Activated CD4-positive, alpha-beta T cell treated with anti-CD3 and anti-CD28 coated beads for 36 hours (primary cell): ENCODE results near the gene FMNL3. TPM values are rescaled to one million over a fixed set of nuclear protein-coding genes. Genes with fewer than 3 reads are reported as not detected.

Source experiments
- ATAC-seq: fragments of 200-7000 bp; cut with Tn5 transposase; one replicate; pipeline ENCODE4 v1.10.0; 2021; ENCODE audit warnings: mild to moderate bottlenecking, moderate library complexity
- CTCF ChIA-PET: fragments of 350-600 bp; sonication (Branson Sonifier 250); formaldehyde crosslinking; loops from one replicate; lab custom pipeline; 2021; ENCODE audit warnings: antibody characterized with exemption; lab: Charles Lee
- POLR2A ChIA-PET: fragments of 350-600 bp; sonication (Branson Sonifier 250); formaldehyde crosslinking; loops from one replicate; lab custom pipeline; 2021; ENCODE audit warnings: antibody characterized with exemption, inconsistent platforms; lab: Charles Lee
- DNase-seq: peaks from one replicate; pipeline ENCODE4 v3.0.0-alpha.2; 2020
- H3K27ac Mint-ChIP-seq: one replicate; pipeline ENCODE4 v1.8.0; 2021; ENCODE audit warnings: mixed read lengths
- H3K27me3 Mint-ChIP-seq: one replicate; pipeline ENCODE4 v1.8.0; 2021; ENCODE audit warnings: mixed read lengths
- H3K36me3 Mint-ChIP-seq: one replicate; pipeline ENCODE4 v1.8.0; 2021; ENCODE audit warnings: low read depth, mixed read lengths
- H3K4me1 Mint-ChIP-seq: one replicate; pipeline ENCODE4 v1.8.0; 2021; ENCODE audit warnings: mixed read lengths
- H3K4me3 Mint-ChIP-seq: one replicate; pipeline ENCODE4 v1.8.0; 2021; ENCODE audit warnings: mild to moderate bottlenecking, moderate library complexity, mixed read lengths
- H3K9me3 Mint-ChIP-seq: one replicate; pipeline ENCODE4 v1.8.0; 2021; ENCODE audit warnings: low read depth, mixed read lengths
- intact Hi-C, 2 experiments: fragments of 100-400 bp; cut with DNase I in 1 of 2; cut with micrococcal nuclease in 1 of 2; formaldehyde crosslinking; loops; one replicate each; pipeline versions ENCODE4 v1.14.2 to v1.15.1; 2022 to 2024; cut with DNase I, micrococcal nuclease
- total RNA-seq, 2 experiments: library from RNA; stranded (reverse); gene quantifications; one replicate each; pipeline ENCODE4 v1.2.3, GENCODE V29; 2021

The FMNL3 gene
- total RNA-seq, result 10 to 100 TPM; 23.2 to 24.3 TPM

- DNase-seq, result peak; percentile 99
- peaks cover 43% of the 10 kb centered on the region for H3K4me1 Mint-ChIP-seq
- H3K4me3 Mint-ChIP-seq, result peak within 1 kb of the TSS; percentile 92
- H3K9me3 Mint-ChIP-seq, result no peaks in the 10 kb centered on the region
- H3K27ac Mint-ChIP-seq, result peak within 1 kb of the TSS; percentile 83
- peaks cover 5% of the 10 kb centered on the region for H3K27me3 Mint-ChIP-seq
- ChIA-PET CTCF (interaction anchor here (0.6 to 12.8 kb wide), 16 partner anchors 9 to 81 kb away, joined by 3 to 332 read pairs (median 6); partner anchors contain the start of gene TMBIM6), POLR2A (interaction anchor here (0.7 to 1.3 kb wide), 2 partner anchors 31 to 46 kb away, joined by 3 to 4 read pairs; no protein-coding TSS in a partner anchor)
- H3K36me3 Mint-ChIP-seq, result peaks cover 7% of the 10 kb centered on the region
- ATAC-seq, result peak; percentile 92
- intact Hi-C loops, result loop anchor here (1.0 to 2.0 kb wide), 15 partner anchors 34 to 385 kb away; partner anchors contain the start of genes TMBIM6 (in 2 of the 2), BCDIN3D (in 1 of the 2), MCRS1 (in 1 of the 2) and NCKAP5L (in 1 of the 2)
These were observed at the start of gene FMNL3 for GRCh38 chr12:49707128-49707811. TSS of gene FMNL3 (minus strand) at chr12:49707405. CDS start at chr12:49707180, 225 bp downstream.

- intact Hi-C loops, result loop anchor here (1.0 to 5.0 kb wide), 5 partner anchors 10 to 124 kb away; partner anchors contain the start of genes TMBIM6 (in 2 of the 2), FMNL3 (in 1 of the 2) and NCKAP5L (in 1 of the 2)
- H3K27ac Mint-ChIP-seq, result peak overlapping the region; percentile 98
- POLR2A ChIA-PET, result interaction anchor here (1.3 kb wide), 1 partner anchor 10 kb away, joined by 10 read pairs; the partner anchor contains the start of gene TMBIM6
- peaks cover 82% of the 10 kb centered on the region for H3K4me1 Mint-ChIP-seq
- H3K4me3 Mint-ChIP-seq, result peak overlapping the region; percentile 69
- H3K9me3 Mint-ChIP-seq, result no peaks in the 10 kb centered on the region
- ATAC-seq, result no peak
- H3K27me3 Mint-ChIP-seq, result no peaks in the 10 kb centered on the region
- H3K36me3 Mint-ChIP-seq, result peaks cover 70% of the 10 kb centered on the region
- CTCF ChIA-PET, result interaction anchor here (0.5 to 3.2 kb wide), 2 partner anchors 11 to 36 kb away, joined by 4 to 20 read pairs; no protein-coding TSS in a partner anchor
- DNase-seq, result no peak
These were observed 43.8 kb upstream of the FMNL3 start for GRCh38 chr12:49750996-49751393.

- Mint-ChIP-seq H3K4me1 (peaks cover 87% of the 10 kb centered on the region), H3K9me3 (no peaks in the 10 kb centered on the region), H3K36me3 (peaks cover 67% of the 10 kb centered on the region), H3K27ac (peak overlapping the region; percentile 98), H3K4me3 (peak overlapping the region; percentile 69), H3K27me3 (no peaks in the 10 kb centered on the region)
- POLR2A ChIA-PET, result interaction anchor here (1.1 to 1.3 kb wide), 2 partner anchors 9 to 58 kb away, joined by 3 to 10 read pairs; partner anchors contain the start of gene TMBIM6
- CTCF ChIA-PET, result interaction anchor here (0.5 to 3.2 kb wide), 7 partner anchors 9 to 121 kb away, joined by 3 to 20 read pairs (median 4); partner anchors contain the start of gene TMBIM6
- intact Hi-C loops, result loop anchor here (1.0 to 5.0 kb wide), 5 partner anchors 9 to 123 kb away; partner anchors contain the start of genes TMBIM6 (in 2 of the 2), FMNL3 (in 1 of the 2) and NCKAP5L (in 1 of the 2)
- DNase-seq, result peak; percentile 81
- peak; percentile 87 for ATAC-seq
These were observed 43.1 kb upstream of the FMNL3 start for GRCh38 chr12:49750027-49750995.

- intact Hi-C loops, result loop anchor here (2.0 to 10.0 kb wide), 3 partner anchors 14 to 806 kb away; partner anchors contain the start of gene TUBA1C (in 1 of the 2)
- peak overlapping the region; percentile 69 for H3K4me3 Mint-ChIP-seq
- peaks cover 64% of the 10 kb centered on the region for H3K36me3 Mint-ChIP-seq
- peaks cover 93% of the 10 kb centered on the region for H3K4me1 Mint-ChIP-seq
- POLR2A ChIA-PET, result interaction anchor here (1.3 kb wide), 1 partner anchor 14 kb away, joined by 3 read pairs; no protein-coding TSS in a partner anchor
- H3K9me3 Mint-ChIP-seq, result no peaks in the 10 kb centered on the region
- CTCF ChIA-PET, result interaction anchor here (0.7 to 3.2 kb wide), 8 partner anchors 7 to 167 kb away, joined by 3 to 20 read pairs (median 4); partner anchors contain the start of gene TMBIM6
- H3K27ac Mint-ChIP-seq, result peak overlapping the region; percentile 98
- ATAC-seq (no peak), DNase-seq (no peak)
- H3K27me3 Mint-ChIP-seq, result no peaks in the 10 kb centered on the region
These were observed 41.6 kb upstream of the FMNL3 start for GRCh38 chr12:49748800-49749199.

GRCh38 chr12:49748306-49748705, 41.1 kb upstream of the FMNL3 start:
- Mint-ChIP-seq H3K27ac (peak overlapping the region; percentile 98), H3K4me3 (peak overlapping the region; percentile 34), H3K9me3 (no peaks in the 10 kb centered on the region), H3K4me1 (peaks cover 93% of the 10 kb centered on the region), H3K27me3 (no peaks in the 10 kb centered on the region), H3K36me3 (peaks cover 64% of the 10 kb centered on the region)
- no peak for ATAC-seq
- DNase-seq, result no peak
- intact Hi-C loops, result loop anchor here (2.0 to 10.0 kb wide), 3 partner anchors 14 to 806 kb away; partner anchors contain the start of gene TUBA1C (in 1 of the 2)
- ChIA-PET CTCF (interaction anchor here (0.7 to 3.2 kb wide), 6 partner anchors 14 to 167 kb away, joined by 4 to 20 read pairs (median 4); no protein-coding TSS in a partner anchor), POLR2A (interaction anchor here (0.9 to 1.3 kb wide), 2 partner anchors 14 to 95 kb away, joined by 3 to 7 read pairs; partner anchors contain the start of gene BCDIN3D)

- ChIA-PET CTCF (interaction anchor here (0.6 to 2.1 kb wide), 9 partner anchors 10 to 679 kb away, joined by 3 to 10 read pairs (median 4); no protein-coding TSS in a partner anchor), POLR2A (interaction anchor here (0.5 kb wide), 1 partner anchor 78 kb away, joined by 3 read pairs; no protein-coding TSS in a partner anchor)
- peaks cover 70% of the 10 kb centered on the region for H3K4me1 Mint-ChIP-seq
- no peak for ATAC-seq
- peak overlapping the region; percentile 74 for H3K27ac Mint-ChIP-seq
- no peaks in the 10 kb centered on the region for H3K27me3 Mint-ChIP-seq
- H3K9me3 Mint-ChIP-seq, result no peaks in the 10 kb centered on the region
- H3K4me3 Mint-ChIP-seq, result peak overlapping the region; percentile 89
- DNase-seq, result no peak
- intact Hi-C loops, result loop anchor here (5.0 to 10.0 kb wide), 3 partner anchors 480 to 810 kb away; partner anchors contain the start of genes TUBA1A (in 1 of the 2) and TUBA1C (in 1 of the 2)
- H3K36me3 Mint-ChIP-seq, result peaks cover 53% of the 10 kb centered on the region
These were observed 37.2 kb upstream of the FMNL3 start for GRCh38 chr12:49744363-49744885.

- ATAC-seq (peak; percentile 72), DNase-seq (peak; percentile 95)
- H3K27me3 Mint-ChIP-seq, result no peaks in the 10 kb centered on the region
- H3K36me3 Mint-ChIP-seq, result peaks cover 39% of the 10 kb centered on the region
- CTCF ChIA-PET, result interaction anchor here (0.6 to 4.1 kb wide), 50 partner anchors 8 to 749 kb away, joined by 3 to 39 read pairs (median 5); partner anchors contain the start of gene NCKAP5L
- H3K4me1 Mint-ChIP-seq, result peaks cover 53% of the 10 kb centered on the region
- H3K4me3 Mint-ChIP-seq, result peak overlapping the region; percentile 89
- no peaks in the 10 kb centered on the region for H3K9me3 Mint-ChIP-seq
- peak overlapping the region; percentile 100 for H3K27ac Mint-ChIP-seq
- intact Hi-C loops, result loop anchor here (1.0 to 10.0 kb wide), 18 partner anchors 8 to 813 kb away; partner anchors contain the start of genes BCDIN3D (in 2 of the 2), FMNL3 (in 2 of the 2), NCKAP5L (in 2 of the 2) and TUBA1C (in 2 of the 2)
- POLR2A ChIA-PET, result interaction anchor here (0.7 to 1.9 kb wide), 19 partner anchors 8 to 375 kb away, joined by 3 to 15 read pairs (median 7); partner anchors contain the start of genes BCDIN3D, NCKAP5L, PRPF40B and SPATS2
These were observed 34.8 kb upstream of the FMNL3 start for GRCh38 chr12:49741882-49742620.

GRCh38 chr12:49740930-49741881, 34.0 kb upstream of the FMNL3 start, which contains the start of gene TMBIM6:
TSS of gene TMBIM6 (plus strand) at chr12:49741557. CDS start at chr12:49752494, 10,937 bp downstream.
- ATAC-seq (peak; percentile 93), DNase-seq (peak; percentile 99)
- peak within 1 kb of the TSS; percentile 89 for H3K4me3 Mint-ChIP-seq
- H3K27ac Mint-ChIP-seq, result peak within 1 kb of the TSS; percentile 100
- intact Hi-C loops, result loop anchor here (1.0 to 10.0 kb wide), 18 partner anchors 9 to 814 kb away; partner anchors contain the start of genes BCDIN3D (in 2 of the 2), FMNL3 (in 2 of the 2), NCKAP5L (in 2 of the 2) and TUBA1C (in 2 of the 2)
- H3K27me3 Mint-ChIP-seq, result no peaks in the 10 kb centered on the region
- no peaks in the 10 kb centered on the region for H3K9me3 Mint-ChIP-seq
- H3K4me1 Mint-ChIP-seq, result peaks cover 45% of the 10 kb centered on the region
- CTCF ChIA-PET, result interaction anchor here (0.5 to 4.1 kb wide), 56 partner anchors 9 to 748 kb away, joined by 3 to 39 read pairs (median 5); partner anchors contain the start of gene NCKAP5L
- peaks cover 31% of the 10 kb centered on the region for H3K36me3 Mint-ChIP-seq
- POLR2A ChIA-PET, result interaction anchor here (0.6 to 1.9 kb wide), 22 partner anchors 9 to 375 kb away, joined by 3 to 15 read pairs (median 6); partner anchors contain the start of genes BCDIN3D, NCKAP5L, PRPF40B and SMARCD1
